IMR-90 (cell line): ENCODE measurements around the gene SAXO1. TPM values are rescaled to one million over a fixed set of nuclear protein-coding genes. Genes with fewer than 3 reads are reported as not detected.

ENCODE experiments used
- ATAC-seq: fragments of 200-7000 bp; cut with Tn5 transposase; 2 replicates; pipeline ENCODE4 v1.9.1; 2020; ENCODE audit warnings: low read depth, mild to moderate bottlenecking, moderate library complexity
- BruUV-seq: library from RNA; stranded (reverse); fragments of 400-500 nt; replicated peaks from 2 replicates; lab custom pipeline; 2021; lab: Mats Ljungman, UMichigan
- CTCF ChIA-PET: fragments of 300-600 bp; formaldehyde crosslinking; extraction: SDS; loops from one replicate; lab custom pipeline; 2021; ENCODE audit warnings: antibody characterized with exemption; lab: Yijun Ruan, JAX
- POLR2A ChIA-PET: fragments of 300-600 bp; sonication (Branson Sonifier 250); formaldehyde crosslinking; loops from one replicate; lab custom pipeline; 2022; ENCODE audit warnings: antibody characterized with exemption; ENCODE audit not compliant: unreplicated experiment; lab: Charles Lee
- DNase-seq: peaks from one replicate; pipeline ENCODE4 v3.0.0; 2013
- H2AFZ ChIP-seq: replicated peaks from 2 replicates; pipeline ENCODE3; 2013; ENCODE audit warnings: low read length, mild to moderate bottlenecking; ENCODE audit not compliant: poor library complexity
- H2AK5ac ChIP-seq: 2 replicates; pipeline ENCODE4 v1.6.1; 2013; ENCODE audit warnings: low read depth, low read length, inconsistent platforms
- H2AK9ac ChIP-seq: replicated peaks from 2 replicates; pipeline ENCODE3; 2013; ENCODE audit warnings: mild to moderate bottlenecking, low read depth, low read length, moderate library complexity; ENCODE audit not compliant: poor library complexity
- H2BK120ac ChIP-seq: 2 replicates; pipeline ENCODE4 v1.6.1; 2013; ENCODE audit warnings: low read depth, low read length, inconsistent platforms
- H2BK15ac ChIP-seq: 3 replicates; pipeline ENCODE4 v1.6.1; 2013; ENCODE audit warnings: low read depth, low read length, inconsistent platforms
- H2BK20ac ChIP-seq: 2 replicates; pipeline ENCODE4 v1.6.1; 2013; ENCODE audit warnings: low read depth, mild to moderate bottlenecking, inconsistent platforms, low read length, moderate library complexity
- H2BK5ac ChIP-seq: 2 replicates; pipeline ENCODE4 v1.6.1; 2013; ENCODE audit warnings: mild to moderate bottlenecking, low read depth, low read length, inconsistent platforms; ENCODE audit not compliant: poor library complexity, severe bottlenecking
- H3K14ac ChIP-seq: replicated peaks from 2 replicates; pipeline ENCODE4 v1.6.1; 2013; ENCODE audit warnings: low read depth, low read length, inconsistent platforms
- H3K18ac ChIP-seq: 2 replicates; pipeline ENCODE4 v1.6.1; 2013; ENCODE audit warnings: low read depth, low read length, control low read depth
- H3K23ac ChIP-seq: 2 replicates; pipeline ENCODE4 v1.6.1; 2013; ENCODE audit warnings: low read depth, low read length, inconsistent platforms
- H3K27ac ChIP-seq: 2 replicates; pipeline ENCODE4 v1.5.1; 2013; ENCODE audit warnings: mild to moderate bottlenecking, control low read depth, low read length; ENCODE audit not compliant: insufficient read depth
- H3K27me3 ChIP-seq: 2 replicates; pipeline ENCODE4 v1.6.1; 2013; ENCODE audit warnings: low read length; ENCODE audit not compliant: control insufficient read depth, insufficient read depth
- H3K36me3 ChIP-seq: 2 replicates; pipeline ENCODE4 v1.6.1; 2013; ENCODE audit warnings: low read length, mixed read lengths; ENCODE audit not compliant: control insufficient read depth, insufficient read depth
- H3K4ac ChIP-seq: 2 replicates; pipeline ENCODE4 v1.6.1; 2013; ENCODE audit warnings: low read depth, low read length, inconsistent platforms
- H3K4me1 ChIP-seq: 2 replicates; pipeline ENCODE4 v1.6.1; 2013; ENCODE audit warnings: low read length, mixed read lengths; ENCODE audit not compliant: control insufficient read depth, insufficient read depth
- H3K4me2 ChIP-seq: 2 replicates; pipeline ENCODE4 v1.6.1; 2013; ENCODE audit warnings: low read depth, mild to moderate bottlenecking, control low read depth, low read length, moderate library complexity
- H3K4me3 ChIP-seq: 2 replicates; pipeline ENCODE4 v1.5.1; 2013; ENCODE audit warnings: low read depth, mild to moderate bottlenecking, control low read depth, low read length, moderate library complexity; ENCODE audit not compliant: insufficient read depth
- H3K56ac ChIP-seq: 2 replicates; pipeline ENCODE4 v1.6.1; 2013; ENCODE audit warnings: low read length, inconsistent platforms; ENCODE audit not compliant: insufficient read depth; ENCODE audit errors: extremely low read depth
- H3K79me1 ChIP-seq, 2 experiments: 2 replicates each; pipeline ENCODE4 v1.6.1; 2013; ENCODE audit warnings: low read length in 2 of 2, inconsistent platforms in 1 of 2, low read depth in 1 of 2
- H3K9ac ChIP-seq: 2 replicates; pipeline ENCODE4 v1.6.1; 2013; ENCODE audit warnings: low read depth, low read length, control low read depth
- H3K9me1 ChIP-seq: 2 replicates; pipeline ENCODE4 v1.6.1; 2013; ENCODE audit warnings: low read length, inconsistent platforms; ENCODE audit not compliant: insufficient read depth
- H3K9me3 ChIP-seq: 2 replicates; pipeline ENCODE4 v1.6.1; 2013; ENCODE audit warnings: low read length; ENCODE audit not compliant: control insufficient read depth, insufficient read depth
- H4K20me1 ChIP-seq: 2 replicates; pipeline ENCODE4 v1.6.1; 2013; ENCODE audit warnings: low read length, inconsistent platforms; ENCODE audit not compliant: insufficient read depth
- H4K5ac ChIP-seq: 2 replicates; pipeline ENCODE4 v1.6.1; 2013; ENCODE audit warnings: mild to moderate bottlenecking, low read depth, low read length, control low read depth
- H4K8ac ChIP-seq, 2 experiments: 2 replicates each; pipeline ENCODE4 v1.6.1; 2013; ENCODE audit warnings: low read depth in 2 of 2, low read length in 2 of 2, control low read depth in 1 of 2, inconsistent platforms in 1 of 2
- H4K91ac ChIP-seq: 2 replicates; pipeline ENCODE4 v1.6.1; 2013; ENCODE audit warnings: low read depth, low read length, inconsistent platforms; ENCODE audit not compliant: insufficient read depth
- BHLHE40 ChIP-seq: fragments of 150-350 bp; IDR thresholded peaks from 2 replicates; pipeline ENCODE4 v1.6.1; 2016; ENCODE audit warnings: mild to moderate bottlenecking, low read depth, low read length
- CEBPB ChIP-seq: IDR thresholded peaks from 2 replicates; pipeline ENCODE4 v1.6.1; 2012; ENCODE audit warnings: low read depth, low read length, improper control_type of control experiment
- CHD1 ChIP-seq: IDR thresholded peaks from 2 replicates; pipeline ENCODE4 v1.6.1; 2012; ENCODE audit warnings: low read depth, low read length, improper control_type of control experiment
- MAFK ChIP-seq: IDR thresholded peaks from 2 replicates; pipeline ENCODE4 v1.6.1; 2012; ENCODE audit warnings: low read depth, low read length, improper control_type of control experiment
- MXI1 ChIP-seq: IDR thresholded peaks from 2 replicates; pipeline ENCODE4 v1.6.1; 2012; ENCODE audit warnings: low read depth, mild to moderate bottlenecking, low read length, moderate library complexity, borderline replicate concordance
- NFE2L2 ChIP-seq: fragments of 150-350 bp; IDR thresholded peaks from 2 replicates; pipeline ENCODE4 v1.6.1; 2016; ENCODE audit warnings: low read depth, mild to moderate bottlenecking, low read length
- POLR2A ChIP-seq: IDR thresholded peaks from 2 replicates; pipeline ENCODE4 v1.6.1; 2012; ENCODE audit warnings: mild to moderate bottlenecking, low read depth, low read length
- RAD21 ChIP-seq: IDR thresholded peaks from 2 replicates; pipeline ENCODE4 v1.6.1; 2012; ENCODE audit warnings: low read length, improper control_type of control experiment
- RFX5 ChIP-seq: IDR thresholded peaks from 2 replicates; pipeline ENCODE4 v1.8.0; 2012; ENCODE audit warnings: low read depth, mild to moderate bottlenecking, low read length, moderate library complexity
- whole genome bisulfite sequencing, 2 experiments: methylation state at CpG; one replicate each; pipeline versions ENCODE4 v1.1.5 to v1.1.7; 2013; ENCODE audit warnings: missing lambda C conversion rate in 2 of 2; ENCODE audit not compliant: insufficient read length in 1 of 2; ENCODE audit errors: extremely low coverage in 2 of 2; 5-methylcytosine and 5-hydroxymethylcytosine counted together
- dilution Hi-C: fragments of 300-500 bp; cut with HindIII; formaldehyde crosslinking; loops from one replicate; pipeline ENCODE4 v1.14.3; 2018; ENCODE audit warnings: low sequenced_read_pairs; ENCODE audit not compliant: unreplicated experiment
- in situ Hi-C: fragments of 300-500 bp; cut with MboI; formaldehyde crosslinking; loops from 3 replicates; pipeline ENCODE4 v1.14.3; 2019; ENCODE audit warnings: low sequenced_read_pairs, inconsistent platforms, mixed read lengths
- intact Hi-C: fragments of 100-400 bp; cut with micrococcal nuclease; formaldehyde crosslinking; loops from 2 replicates; pipeline ENCODE4 v1.10.0; 2022
- polyA plus RNA-seq, 3 experiments: library from polyadenylated mRNA; depleted of rRNA; stranded (reverse); fragments of >200 nt; gene quantifications; 2 replicates each; pipeline ENCODE4 v1.2.3, GENCODE V29; 2012; ENCODE audit warnings: low replicate concordance in 1 of 3
- total RNA-seq: library from RNA; depleted of rRNA; stranded (reverse); fragments of >200 nt; gene quantifications from 2 replicates; pipeline ENCODE4 v1.2.3, GENCODE V29; 2012
- TF ChIP-seq, protein P1 (sequence below): fragments of 150-350 bp; IDR thresholded peaks from 2 replicates; pipeline ENCODE4 v1.6.1; 2016; ENCODE audit warnings: low read depth, mild to moderate bottlenecking, low read length, moderate library complexity, borderline replicate concordance
- TF ChIP-seq, protein P2 (sequence below): conservative IDR thresholded peaks from 2 replicates; pipeline ENCODE4 v1.5.1; 2012; ENCODE audit warnings: mild to moderate bottlenecking, low read depth, low read length, improper control_type of control experiment

The SAXO1 gene
- total and polyA plus RNA-seq, 2 of the 4 experiments (the other 2 are of a cell fraction) = not detected

DNA sequence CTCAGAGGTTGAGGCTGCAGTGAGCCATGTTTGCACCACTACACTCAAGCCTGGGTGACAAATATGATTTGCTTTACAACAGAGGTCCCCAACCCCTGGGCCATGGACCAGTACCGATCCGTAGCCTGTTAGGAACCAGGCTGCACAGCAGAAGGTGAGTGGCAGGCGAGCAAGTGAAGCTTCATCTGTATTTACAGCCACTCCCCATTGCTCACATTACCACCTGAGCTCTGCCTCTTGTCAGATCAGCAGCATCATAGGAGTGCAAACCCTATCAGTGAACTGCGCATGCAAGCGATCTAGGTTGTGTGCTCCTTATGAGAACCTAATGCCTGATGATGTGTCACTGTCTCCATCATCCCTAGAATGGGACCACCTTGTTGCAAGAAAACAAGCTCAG lies 42.5 kb downstream of the SAXO1 start:
- Histone ChIP-seq H4K8ac (no peak overlapping the region), H2AK9ac (no peak overlapping the region), H3K27ac (no peak overlapping the region), H3K4ac (no peak overlapping the region), H2BK120ac (no peak overlapping the region), H4K20me1 (no peaks in the 10 kb centered on the region), H3K23ac (no peak overlapping the region), H2AK5ac (no peak overlapping the region), H2AFZ (no peak overlapping the region), H3K9ac (no peak overlapping the region), H3K36me3 (no peaks in the 10 kb centered on the region), H3K27me3 (peaks cover 23% of the 10 kb centered on the region), H3K56ac (no peak overlapping the region), H3K79me1 (no peaks in the 10 kb centered on the region), H4K5ac (no peak overlapping the region), H2BK15ac (no peak overlapping the region), H2BK5ac (no peak overlapping the region), H3K4me1 (0 out of 2 replicates have a peak, but pooled peaks cover 2% of the 10 kb centered on the region), H4K91ac (no peak overlapping the region), H3K9me3 (no peaks in the 10 kb centered on the region), H2BK20ac (no peak overlapping the region), H3K9me1 (no peaks in the 10 kb centered on the region), H3K14ac (no peak overlapping the region), H3K18ac (no peak overlapping the region), H3K4me2 (no peak overlapping the region), H3K4me3 (no peak overlapping the region)
- TF ChIP-seq, protein P1, sequence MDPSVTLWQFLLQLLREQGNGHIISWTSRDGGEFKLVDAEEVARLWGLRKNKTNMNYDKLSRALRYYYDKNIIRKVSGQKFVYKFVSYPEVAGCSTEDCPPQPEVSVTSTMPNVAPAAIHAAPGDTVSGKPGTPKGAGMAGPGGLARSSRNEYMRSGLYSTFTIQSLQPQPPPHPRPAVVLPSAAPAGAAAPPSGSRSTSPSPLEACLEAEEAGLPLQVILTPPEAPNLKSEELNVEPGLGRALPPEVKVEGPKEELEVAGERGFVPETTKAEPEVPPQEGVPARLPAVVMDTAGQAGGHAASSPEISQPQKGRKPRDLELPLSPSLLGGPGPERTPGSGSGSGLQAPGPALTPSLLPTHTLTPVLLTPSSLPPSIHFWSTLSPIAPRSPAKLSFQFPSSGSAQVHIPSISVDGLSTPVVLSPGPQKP = no peak
- TF ChIP-seq POLR2A (no peak), MXI1 (no peak), BHLHE40 (no peak), CEBPB (no peak), RAD21 (no peak), CHD1 (no peak), MAFK (no peak), RFX5 (no peak), NFE2L2 (no peak)
- TF ChIP-seq, protein P2, sequence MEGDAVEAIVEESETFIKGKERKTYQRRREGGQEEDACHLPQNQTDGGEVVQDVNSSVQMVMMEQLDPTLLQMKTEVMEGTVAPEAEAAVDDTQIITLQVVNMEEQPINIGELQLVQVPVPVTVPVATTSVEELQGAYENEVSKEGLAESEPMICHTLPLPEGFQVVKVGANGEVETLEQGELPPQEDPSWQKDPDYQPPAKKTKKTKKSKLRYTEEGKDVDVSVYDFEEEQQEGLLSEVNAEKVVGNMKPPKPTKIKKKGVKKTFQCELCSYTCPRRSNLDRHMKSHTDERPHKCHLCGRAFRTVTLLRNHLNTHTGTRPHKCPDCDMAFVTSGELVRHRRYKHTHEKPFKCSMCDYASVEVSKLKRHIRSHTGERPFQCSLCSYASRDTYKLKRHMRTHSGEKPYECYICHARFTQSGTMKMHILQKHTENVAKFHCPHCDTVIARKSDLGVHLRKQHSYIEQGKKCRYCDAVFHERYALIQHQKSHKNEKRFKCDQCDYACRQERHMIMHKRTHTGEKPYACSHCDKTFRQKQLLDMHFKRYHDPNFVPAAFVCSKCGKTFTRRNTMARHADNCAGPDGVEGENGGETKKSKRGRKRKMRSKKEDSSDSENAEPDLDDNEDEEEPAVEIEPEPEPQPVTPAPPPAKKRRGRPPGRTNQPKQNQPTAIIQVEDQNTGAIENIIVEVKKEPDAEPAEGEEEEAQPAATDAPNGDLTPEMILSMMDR = no peak
- ATAC-seq (no peak), DNase-seq (no peak)
- dilution Hi-C loops (no loop called here), intact Hi-C loops (no loop called here), in situ Hi-C loops (no loop called here)
- no TSS peak for BruUV-seq
- 100% methylated on average over 1 of the region's 5 CpGs; no CpG with 5 or more reads in 1 of the 2 experiments for WGBS, 2 experiments
- POLR2A ChIA-PET = no interaction called here
- CTCF ChIA-PET = no interaction called here
